ENCODE measurements around the gene ORM2. TPM values are rescaled to one million over a fixed set of nuclear protein-coding genes. Genes with fewer than 3 reads are reported as not detected.

Gene ORM2
- total and polyA plus RNA-seq, 2 of the 4 experiments (the other 2 are of a cell fraction): not detected

DNA sequence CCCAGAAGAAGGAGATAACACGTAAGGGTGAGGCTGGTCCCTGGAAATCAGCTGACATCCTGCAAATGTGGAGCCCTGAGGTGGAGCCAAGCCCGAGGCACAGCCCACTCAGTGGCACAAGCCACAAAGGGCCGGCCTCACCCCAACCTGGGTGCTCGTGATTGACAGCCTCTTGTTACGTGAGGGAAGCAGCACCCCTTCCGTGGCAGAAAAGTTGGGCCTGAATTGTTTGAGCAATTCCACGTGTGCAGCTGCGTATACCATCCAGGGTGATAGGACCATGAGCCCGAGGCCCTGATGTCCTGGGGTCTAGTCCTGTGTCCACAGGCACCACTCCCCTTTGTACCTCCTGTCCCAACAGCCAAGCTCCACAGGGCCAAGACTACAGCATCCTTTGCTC, 4.8 kb downstream of the ORM2 start:
- Histone ChIP-seq H3K4me2 (ENCODE audit: low read depth, low read length) (no peak overlapping the region), H2BK15ac (ENCODE audit: low read depth, low read length) (no peak overlapping the region), H2AFZ (replicated peaks; ENCODE audit: low read length, poor library complexity) (no peak overlapping the region), H3K4me1 (ENCODE audit: control insufficient read depth, insufficient read depth, low read length) (no peaks in the 10 kb centered on the region), H4K20me1 (ENCODE audit: insufficient read depth, low read length) (no peaks in the 10 kb centered on the region), H4K5ac (ENCODE audit: low read depth, low read length) (no peak overlapping the region), H2AK5ac (ENCODE audit: low read depth, low read length) (no peak overlapping the region; the same call in 1 of the 2 replicates), H3K9me3 (ENCODE audit: control insufficient read depth, insufficient read depth, low read length) (no peaks in the 10 kb centered on the region), H3K18ac (ENCODE audit: low read depth, low read length) (no peak overlapping the region), H3K27ac (ENCODE audit: insufficient read depth, low read length) (no peak overlapping the region), H3K23ac (ENCODE audit: low read depth, low read length) (no peak overlapping the region), H3K4me3 (ENCODE audit: insufficient read depth, low read depth, low read length) (no peak overlapping the region), H2BK120ac (ENCODE audit: low read depth, low read length) (no peak overlapping the region), H2AK9ac (replicated peaks; ENCODE audit: low read depth, low read length, poor library complexity) (no peak overlapping the region), H4K91ac (ENCODE audit: insufficient read depth, low read depth, low read length) (no peak overlapping the region), H3K27me3 (ENCODE audit: control insufficient read depth, insufficient read depth, low read length) (no peaks in the 10 kb centered on the region), H3K36me3 (ENCODE audit: control insufficient read depth, insufficient read depth, low read length) (peaks cover 25% of the 10 kb centered on the region), H4K8ac (ENCODE audit: low read depth in 2 of 2, low read length in 2 of 2) (no peak overlapping the region), H3K14ac (replicated peaks; ENCODE audit: low read depth, low read length) (no peak overlapping the region), H2BK5ac (ENCODE audit: low read depth, low read length, poor library complexity, severe bottlenecking) (no peak overlapping the region), H3K9ac (ENCODE audit: low read depth, low read length) (no peak overlapping the region), H3K56ac (ENCODE audit: extremely low read depth, insufficient read depth, low read length) (no peak overlapping the region), H3K9me1 (ENCODE audit: insufficient read depth, low read length) (no peaks in the 10 kb centered on the region; the same call in 1 of the 2 replicates), H3K79me1 (ENCODE audit: low read depth in 1 of 2, low read length in 2 of 2) (no peaks in the 10 kb centered on the region), H3K4ac (ENCODE audit: low read depth, low read length) (no peak overlapping the region), H2BK20ac (ENCODE audit: low read depth, low read length) (no peak overlapping the region)
- 88% methylated on average over 8 of the region's 9 CpGs; no CpG with 5 or more reads in 1 of the 2 experiments for WGBS, 2 experiments (ENCODE audit: extremely low coverage in 2 of 2, insufficient read length in 1 of 2)
- dilution Hi-C loops (cut with HindIII; ENCODE audit: low sequenced_read_pairs, unreplicated experiment): no loop called here
- CTCF ChIA-PET: no interaction called here
- DNase-seq (no peak), ATAC-seq (ENCODE audit: low read depth) (no peak)
- intact Hi-C loops (cut with micrococcal nuclease): loop anchor here (10.0 kb wide), 1 partner anchor 170 kb away; the partner anchor contains the start of gene WHRN
- POLR2A ChIA-PET (ENCODE audit: unreplicated experiment): no interaction called here
- no TSS peak for BruUV-seq (replicated peaks)
- TF ChIP-seq CEBPB (IDR thresholded peaks at IDR 0.05; ENCODE audit: low read depth, low read length): no peak
- TF ChIP-seq SMC3 (IDR thresholded peaks at IDR 0.05; ENCODE audit: low read depth, low read length): no peak
- TF ChIP-seq RFX5 (IDR thresholded peaks at IDR 0.05; ENCODE audit: low read depth, low read length): no peak
- TF ChIP-seq FOS (IDR thresholded peaks at IDR 0.05; ENCODE audit: low read depth, low read length): no peak
- TF ChIP-seq, protein P1, sequence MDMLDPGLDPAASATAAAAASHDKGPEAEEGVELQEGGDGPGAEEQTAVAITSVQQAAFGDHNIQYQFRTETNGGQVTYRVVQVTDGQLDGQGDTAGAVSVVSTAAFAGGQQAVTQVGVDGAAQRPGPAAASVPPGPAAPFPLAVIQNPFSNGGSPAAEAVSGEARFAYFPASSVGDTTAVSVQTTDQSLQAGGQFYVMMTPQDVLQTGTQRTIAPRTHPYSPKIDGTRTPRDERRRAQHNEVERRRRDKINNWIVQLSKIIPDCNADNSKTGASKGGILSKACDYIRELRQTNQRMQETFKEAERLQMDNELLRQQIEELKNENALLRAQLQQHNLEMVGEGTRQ (IDR thresholded peaks at IDR 0.05; ENCODE audit: low read depth, low read length): no peak
- no peak for TF ChIP-seq BHLHE40 (IDR thresholded peaks at IDR 0.05; ENCODE audit: low read depth, low read length)
- no peak for TF ChIP-seq POLR2A (IDR thresholded peaks at IDR 0.05; ENCODE audit: low read depth, low read length)
- in situ Hi-C loops (cut with MboI; ENCODE audit: low sequenced_read_pairs): no loop called here

All from IMR-90 (cell line).